SK-N-SH treated with all-trans-retinoic acid at 6 μM for 48 hours (cell line): Measurements from ENCODE around the gene MITF.

Experiments
- ARNTL ChIP-seq: fragments of 450-650 bp; formaldehyde crosslinking; IDR thresholded peaks from 2 replicates; pipeline ENCODE4 v1.5.0; 2020; ENCODE audit warnings: low read depth, mild to moderate bottlenecking, moderate library complexity, borderline replicate concordance
- ISL1 ChIP-seq: fragments of 250-450 bp; sonication (Bioruptor Pico); IDR thresholded peaks from 2 replicates; pipeline ENCODE4 v2.1.2; 2022; ENCODE audit warnings: mild to moderate bottlenecking, moderate library complexity
- OSR1 ChIP-seq: fragments of 250-450 bp; sonication (Bioruptor Pico); IDR thresholded peaks from 2 replicates; pipeline ENCODE4 v1.8.0; 2022; ENCODE audit warnings: moderate library complexity, mild to moderate bottlenecking, inconsistent platforms
- RARB ChIP-seq: fragments of 250-450 bp; sonication (Bioruptor Pico); IDR thresholded peaks from 2 replicates; pipeline ENCODE4 v1.8.0; 2021; ENCODE audit warnings: mild to moderate bottlenecking, moderate library complexity
- ZC3H10 ChIP-seq: fragments of 250-450 bp; sonication (Bioruptor Pico); IDR thresholded peaks from 2 replicates; pipeline ENCODE4 v1.5.1; 2021; ENCODE audit warnings: mild to moderate bottlenecking, moderate library complexity
- ZFP30 ChIP-seq: fragments of 450-650 bp; formaldehyde crosslinking; IDR thresholded peaks from 2 replicates; pipeline ENCODE4 v1.5.0; 2022; ENCODE audit warnings: mild to moderate bottlenecking, moderate library complexity
- ZNF70 ChIP-seq: fragments of 450-650 bp; formaldehyde crosslinking; IDR thresholded peaks from 2 replicates; pipeline ENCODE4 v1.5.0; 2020; ENCODE audit warnings: mild to moderate bottlenecking, moderate library complexity
- TF ChIP-seq, protein P1 (sequence below): fragments of 250-450 bp; sonication (Bioruptor Pico); IDR thresholded peaks from 2 replicates; pipeline ENCODE4 v1.8.0; 2020; ENCODE audit warnings: mild to moderate bottlenecking, moderate library complexity, borderline replicate concordance
- TF ChIP-seq, protein P2 (sequence below): fragments of 250-450 bp; sonication (Bioruptor Pico); IDR thresholded peaks from 2 replicates; pipeline ENCODE4 v1.5.1; 2020; ENCODE audit warnings: low read depth, mild to moderate bottlenecking, moderate library complexity

DNA sequence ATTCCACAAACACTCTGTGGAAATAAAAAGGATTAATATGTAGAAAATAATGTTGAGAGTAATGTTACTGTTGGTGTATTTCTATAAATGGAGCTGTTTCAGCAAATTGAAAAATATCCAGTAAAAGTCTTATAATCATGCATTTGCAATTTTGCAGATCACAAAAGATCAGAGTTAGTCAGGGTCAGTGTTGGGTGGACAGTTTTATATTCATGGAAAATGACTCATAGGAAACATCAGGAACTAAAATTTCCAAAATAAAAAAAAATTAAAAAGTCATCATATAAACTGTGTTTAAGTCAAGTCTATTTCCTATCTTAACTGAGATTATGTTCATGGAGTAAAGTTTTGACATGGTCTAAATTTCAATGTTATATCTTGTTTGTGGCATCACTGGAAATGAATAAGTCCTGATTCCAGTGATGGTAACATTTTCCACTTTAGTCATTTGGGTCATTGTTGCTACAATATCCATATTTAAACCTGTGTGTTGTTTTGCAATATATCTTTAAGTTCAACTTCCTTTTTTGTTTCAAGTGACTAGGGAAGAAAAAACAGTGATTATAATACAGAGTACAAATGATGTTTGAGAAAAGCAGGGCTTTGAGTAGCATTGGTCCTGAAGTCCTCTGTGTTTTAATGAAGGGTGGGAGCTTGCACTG lies 37.8 kb downstream of the MITF start:
- TF ChIP-seq OSR1 (no peak), ZFP30 (CRISPR knock-in tag) (no peak), RARB (no peak), ARNTL (no peak), ISL1 (CRISPR knock-in tag) (no peak), ZNF70 (CRISPR knock-in tag) (no peak), ZC3H10 (CRISPR knock-in tag) (no peak)
- TF ChIP-seq, protein P1, sequence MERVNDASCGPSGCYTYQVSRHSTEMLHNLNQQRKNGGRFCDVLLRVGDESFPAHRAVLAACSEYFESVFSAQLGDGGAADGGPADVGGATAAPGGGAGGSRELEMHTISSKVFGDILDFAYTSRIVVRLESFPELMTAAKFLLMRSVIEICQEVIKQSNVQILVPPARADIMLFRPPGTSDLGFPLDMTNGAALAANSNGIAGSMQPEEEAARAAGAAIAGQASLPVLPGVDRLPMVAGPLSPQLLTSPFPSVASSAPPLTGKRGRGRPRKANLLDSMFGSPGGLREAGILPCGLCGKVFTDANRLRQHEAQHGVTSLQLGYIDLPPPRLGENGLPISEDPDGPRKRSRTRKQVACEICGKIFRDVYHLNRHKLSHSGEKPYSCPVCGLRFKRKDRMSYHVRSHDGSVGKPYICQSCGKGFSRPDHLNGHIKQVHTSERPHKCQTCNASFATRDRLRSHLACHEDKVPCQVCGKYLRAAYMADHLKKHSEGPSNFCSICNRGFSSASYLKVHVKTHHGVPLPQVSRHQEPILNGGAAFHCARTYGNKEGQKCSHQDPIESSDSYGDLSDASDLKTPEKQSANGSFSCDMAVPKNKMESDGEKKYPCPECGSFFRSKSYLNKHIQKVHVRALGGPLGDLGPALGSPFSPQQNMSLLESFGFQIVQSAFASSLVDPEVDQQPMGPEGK (CRISPR knock-in tag) = no peak
- TF ChIP-seq, protein P2, sequence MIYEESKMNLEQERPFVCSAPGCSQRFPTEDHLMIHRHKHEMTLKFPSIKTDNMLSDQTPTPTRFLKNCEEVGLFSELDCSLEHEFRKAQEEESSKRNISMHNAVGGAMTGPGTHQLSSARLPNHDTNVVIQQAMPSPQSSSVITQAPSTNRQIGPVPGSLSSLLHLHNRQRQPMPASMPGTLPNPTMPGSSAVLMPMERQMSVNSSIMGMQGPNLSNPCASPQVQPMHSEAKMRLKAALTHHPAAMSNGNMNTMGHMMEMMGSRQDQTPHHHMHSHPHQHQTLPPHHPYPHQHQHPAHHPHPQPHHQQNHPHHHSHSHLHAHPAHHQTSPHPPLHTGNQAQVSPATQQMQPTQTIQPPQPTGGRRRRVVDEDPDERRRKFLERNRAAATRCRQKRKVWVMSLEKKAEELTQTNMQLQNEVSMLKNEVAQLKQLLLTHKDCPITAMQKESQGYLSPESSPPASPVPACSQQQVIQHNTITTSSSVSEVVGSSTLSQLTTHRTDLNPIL (CRISPR knock-in tag) = no peak
